SK-N-SH (cell line): ENCODE measurements around the gene PKNOX2. TPM values are rescaled to one million over a fixed set of nuclear protein-coding genes. Genes with fewer than 3 reads are reported as not detected.

Experiments used
- CTCF ChIA-PET: fragments of 300-600, 350-600 bp; formaldehyde crosslinking; extraction: SDS; loops from one replicate; lab custom pipeline; 2021; lab: Yijun Ruan, JAX
- POLR2A ChIA-PET: fragments of 350-600 bp; sonication (Branson Sonifier 250); formaldehyde crosslinking; extraction: SDS; loops from one replicate; lab custom pipeline; 2020; ENCODE audit warnings: antibody characterized with exemption, inconsistent platforms; lab: Yijun Ruan, JAX
- DNase-seq: peaks from one replicate; pipeline ENCODE4 v3.0.0; 2012
- H2AFZ ChIP-seq: fragments of 200-600 bp; sonication (generic); 2 replicates; pipeline ENCODE4 v1.8.1; 2016; ENCODE audit warnings: antibody characterized with exemption, mild to moderate bottlenecking, low read depth
- H3F3A ChIP-seq: fragments of 200-600 bp; sonication (generic); replicated peaks from 2 replicates; pipeline ENCODE3; 2016; ENCODE audit warnings: antibody characterized with exemption, mild to moderate bottlenecking; ENCODE audit not compliant: insufficient read depth
- H3K27ac ChIP-seq, 2 experiments: fragments of 200-500 bp in 1 of 2; fragments of 200-600 bp in 1 of 2; sonication (Bioruptor generic) in 1 of 2; sonication (generic), shearing (Covaris generic) in 1 of 2; 2 replicates each; pipeline versions ENCODE4 v1.5.1 to v1.6.1; 2014 to 2016; ENCODE audit warnings: low read depth in 2 of 2, inconsistent platforms in 1 of 2, low read length in 1 of 2, mild to moderate bottlenecking in 1 of 2, mixed read lengths in 1 of 2
- H3K27me3 ChIP-seq: fragments of 200-600 bp; sonication (generic), shearing (Covaris generic); 2 replicates; pipeline ENCODE4 v1.6.1; 2016; ENCODE audit warnings: mixed run types; ENCODE audit not compliant: insufficient read depth
- H3K36me3 ChIP-seq, 2 experiments: fragments of 200-500 bp in 1 of 2; fragments of 200-600 bp in 1 of 2; sonication (Bioruptor generic) in 1 of 2; sonication (generic) in 1 of 2; replicated peaks in 1 of 2; 2 replicates each; pipeline versions ENCODE3 to v1.5.1; 2014 to 2016; ENCODE audit warnings: low read length in 1 of 2, mild to moderate bottlenecking in 1 of 2; ENCODE audit not compliant: insufficient read depth in 2 of 2, control insufficient read depth in 1 of 2
- H3K4me1 ChIP-seq, 2 experiments: fragments of 200-500 bp in 1 of 2; fragments of 200-600 bp in 1 of 2; sonication (Bioruptor generic) in 1 of 2; sonication (generic), shearing (Covaris generic) in 1 of 2; 2 replicates each; pipeline versions ENCODE4 v1.5.1 to v1.6.1; 2014 to 2016; ENCODE audit warnings: low read depth in 1 of 2, low read length in 1 of 2, mixed run types in 1 of 2; ENCODE audit not compliant: insufficient read depth in 2 of 2, control insufficient read depth in 1 of 2
- H3K4me2 ChIP-seq: fragments of 200-600 bp; sonication (generic), shearing (Covaris generic); 2 replicates; pipeline ENCODE4 v1.6.1; 2017; ENCODE audit warnings: mixed run types
- H3K4me3 ChIP-seq, 2 experiments: fragments of 200-500 bp in 1 of 2; fragments of 200-600 bp in 1 of 2; sonication (Bioruptor generic) in 1 of 2; sonication (generic), shearing (Covaris generic) in 1 of 2; 2 replicates each; pipeline versions ENCODE4 v1.5.1 to v1.8.1; 2014 to 2016; ENCODE audit warnings: low read depth in 2 of 2, inconsistent platforms in 1 of 2, low read length in 1 of 2, mild to moderate bottlenecking in 1 of 2, mixed read lengths in 1 of 2, moderate library complexity in 1 of 2
- H3K79me2 ChIP-seq: fragments of 200-600 bp; sonication (generic); 2 replicates; pipeline ENCODE4 v1.8.1; 2017; ENCODE audit warnings: mild to moderate bottlenecking; ENCODE audit not compliant: insufficient read depth
- H3K9ac ChIP-seq: fragments of 200-600 bp; sonication (generic); 2 replicates; pipeline ENCODE4 v1.6.1; 2017; ENCODE audit warnings: mixed run types
- H3K9me2 ChIP-seq: fragments of 200-600 bp; sonication (generic); 2 replicates; pipeline ENCODE4 v1.6.1; 2017; ENCODE audit warnings: mixed run types
- H3K9me3 ChIP-seq: fragments of 200-600 bp; sonication (generic); 2 replicates; pipeline ENCODE4 v1.6.1; 2017; ENCODE audit warnings: mixed run types, mild to moderate bottlenecking, moderate library complexity
- H4K20me1 ChIP-seq: fragments of 200-600 bp; sonication (generic); 2 replicates; pipeline ENCODE4 v1.6.1; 2017; ENCODE audit warnings: mild to moderate bottlenecking, mixed run types; ENCODE audit not compliant: insufficient read depth
- ELF1 ChIP-seq: IDR thresholded peaks from 2 replicates; pipeline ENCODE4 v1.4.0; 2012
- EP300 ChIP-seq, 2 experiments: IDR thresholded peaks; 2 replicates each; pipeline versions ENCODE4 v1.4.0 to v1.6.1; 2012; ENCODE audit warnings: borderline replicate concordance in 1 of 2, low read depth in 1 of 2, low read length in 1 of 2
- EZH2phosphoT487 ChIP-seq: fragments of 200-600 bp; sonication (generic); IDR thresholded peaks from 2 replicates; pipeline ENCODE4 v1.6.1; 2017; ENCODE audit warnings: low read depth, mixed run types, mild to moderate bottlenecking, antibody characterized with exemption, moderate library complexity, borderline replicate concordance
- FOSL2 ChIP-seq: IDR thresholded peaks from 2 replicates; pipeline ENCODE4 v1.4.0; 2012; ENCODE audit warnings: low read depth, mild to moderate bottlenecking, moderate library complexity, borderline replicate concordance
- FOXJ3 ChIP-seq: sonication (generic); formaldehyde crosslinking; IDR thresholded peaks from 2 replicates; pipeline ENCODE4 v1.5.1; 2020; ENCODE audit warnings: mild to moderate bottlenecking, missing genetic modification reagents
- GATA2 ChIP-seq: sonication (generic); formaldehyde crosslinking; IDR thresholded peaks from 2 replicates; pipeline ENCODE4 v1.5.0; 2020; ENCODE audit warnings: mild to moderate bottlenecking, missing genetic modification reagents
- PBX3 ChIP-seq: IDR thresholded peaks from 2 replicates; pipeline ENCODE4; 2012
- RAD21 ChIP-seq: IDR thresholded peaks from 2 replicates; pipeline ENCODE4 v1.6.1; 2012; ENCODE audit warnings: mild to moderate bottlenecking, low read length
- SIN3A ChIP-seq: IDR thresholded peaks from 2 replicates; pipeline ENCODE4 v1.6.1; 2012; ENCODE audit warnings: low read depth, mild to moderate bottlenecking, low read length, moderate library complexity, borderline replicate concordance
- TEAD4 ChIP-seq: IDR thresholded peaks from 2 replicates; pipeline ENCODE4 v1.4.0; 2012; ENCODE audit warnings: mild to moderate bottlenecking, borderline replicate concordance; ENCODE audit not compliant: insufficient read depth
- ZBTB33 ChIP-seq: IDR thresholded peaks from 2 replicates; pipeline ENCODE4 v1.4.0; 2012; ENCODE audit warnings: low read depth, borderline replicate concordance
- WGBS: methylation state at CpG from one replicate; pipeline ENCODE4 v1.1.6; 2017; ENCODE audit warnings: low lambda C conversion rate; 5-methylcytosine and 5-hydroxymethylcytosine counted together
- polyA plus RNA-seq, 3 experiments: library from polyadenylated mRNA; depleted of rRNA; stranded (reverse); fragments of >200 nt; gene quantifications; 2 replicates each; pipeline ENCODE4 v1.2.3, GENCODE V29; 2012
- TF ChIP-seq, protein P1 (sequence below): fragments of 200-600 bp; sonication (generic); IDR thresholded peaks from 2 replicates; pipeline ENCODE4 v1.6.1; 2017; ENCODE audit warnings: antibody characterized with exemption, mild to moderate bottlenecking, moderate library complexity
- TF ChIP-seq, protein P2 (sequence below): fragments of 150-350 bp; IDR thresholded peaks from 2 replicates; pipeline ENCODE4 v1.6.1; 2017; ENCODE audit warnings: antibody characterized with exemption, low read length, low read depth, borderline replicate concordance
- TF ChIP-seq, protein P3 (sequence below): IDR thresholded peaks from 2 replicates; pipeline ENCODE4 v1.4.0; 2012; ENCODE audit warnings: low read depth

Gene PKNOX2
- polyA plus RNA-seq, 1 of the 3 experiments (the other 2 are of a cell fraction): 0.02 TPM

DNA sequence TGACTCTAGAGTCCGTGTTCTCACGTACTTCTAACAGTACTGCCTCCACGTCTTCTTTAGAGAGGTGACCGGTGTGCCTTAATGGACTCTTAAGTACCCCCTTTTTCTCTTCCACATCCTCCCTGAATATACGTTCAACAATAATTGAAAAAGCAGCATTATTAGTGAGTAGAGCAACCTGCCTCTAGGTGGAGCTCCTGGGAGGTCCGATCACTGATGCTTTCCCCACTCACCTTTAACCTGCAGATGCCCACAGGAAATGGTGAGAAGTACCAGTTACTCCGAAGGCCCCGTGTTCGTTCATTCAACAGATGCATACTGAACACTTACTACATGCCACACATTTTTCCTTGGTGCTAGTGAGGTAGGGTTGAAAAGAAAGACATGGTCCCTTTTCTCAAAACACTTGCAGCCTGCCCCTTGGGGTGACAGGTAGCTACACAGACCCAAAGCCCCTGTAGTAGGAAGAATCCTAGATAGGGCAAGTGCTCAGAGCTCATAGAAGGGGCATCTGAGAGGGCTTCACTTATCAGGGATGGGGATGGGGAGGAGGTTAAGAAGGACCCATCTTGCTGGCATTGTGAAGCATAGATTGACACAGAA lies 258.8 kb downstream of the PKNOX2 start (continued):
- no peak for TF ChIP-seq EP300 (IDR thresholded peaks at IDR 0.05; ENCODE audit: borderline replicate concordance in 1 of 2, low read depth in 1 of 2, low read length in 1 of 2)
- TF ChIP-seq, protein P1, sequence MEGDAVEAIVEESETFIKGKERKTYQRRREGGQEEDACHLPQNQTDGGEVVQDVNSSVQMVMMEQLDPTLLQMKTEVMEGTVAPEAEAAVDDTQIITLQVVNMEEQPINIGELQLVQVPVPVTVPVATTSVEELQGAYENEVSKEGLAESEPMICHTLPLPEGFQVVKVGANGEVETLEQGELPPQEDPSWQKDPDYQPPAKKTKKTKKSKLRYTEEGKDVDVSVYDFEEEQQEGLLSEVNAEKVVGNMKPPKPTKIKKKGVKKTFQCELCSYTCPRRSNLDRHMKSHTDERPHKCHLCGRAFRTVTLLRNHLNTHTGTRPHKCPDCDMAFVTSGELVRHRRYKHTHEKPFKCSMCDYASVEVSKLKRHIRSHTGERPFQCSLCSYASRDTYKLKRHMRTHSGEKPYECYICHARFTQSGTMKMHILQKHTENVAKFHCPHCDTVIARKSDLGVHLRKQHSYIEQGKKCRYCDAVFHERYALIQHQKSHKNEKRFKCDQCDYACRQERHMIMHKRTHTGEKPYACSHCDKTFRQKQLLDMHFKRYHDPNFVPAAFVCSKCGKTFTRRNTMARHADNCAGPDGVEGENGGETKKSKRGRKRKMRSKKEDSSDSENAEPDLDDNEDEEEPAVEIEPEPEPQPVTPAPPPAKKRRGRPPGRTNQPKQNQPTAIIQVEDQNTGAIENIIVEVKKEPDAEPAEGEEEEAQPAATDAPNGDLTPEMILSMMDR: peak; percentile 44

- Histone ChIP-seq H3K4me3 (no peak overlapping the region), H4K20me1 (no peaks in the 10 kb centered on the region), H3K27me3 (peaks cover 14% of the 10 kb centered on the region; the same call in 1 of the 2 replicates), H3K4me2 (no peak overlapping the region), H3K9me2 (no peaks in the 10 kb centered on the region), H3K27ac (no peak overlapping the region), H3K9me3 (no peaks in the 10 kb centered on the region), H3F3A (no peaks in the 10 kb centered on the region), H3K36me3 (no peaks in the 10 kb centered on the region), H3K4me1 (peaks cover 0 to 4% of the 10 kb centered on the region in 2 experiments; a peak in 1 of 4 replicates), H3K79me2 (no peaks in the 10 kb centered on the region), H2AFZ (no peak overlapping the region), H3K9ac (no peak overlapping the region)
- ChIA-PET POLR2A (no interaction called here), CTCF (interaction anchor here (1.2 kb wide), 1 partner anchor 20 kb away, joined by 3 read pairs; no protein-coding TSS in a partner anchor)
- no peak for DNase-seq
- TF ChIP-seq, protein P2, sequence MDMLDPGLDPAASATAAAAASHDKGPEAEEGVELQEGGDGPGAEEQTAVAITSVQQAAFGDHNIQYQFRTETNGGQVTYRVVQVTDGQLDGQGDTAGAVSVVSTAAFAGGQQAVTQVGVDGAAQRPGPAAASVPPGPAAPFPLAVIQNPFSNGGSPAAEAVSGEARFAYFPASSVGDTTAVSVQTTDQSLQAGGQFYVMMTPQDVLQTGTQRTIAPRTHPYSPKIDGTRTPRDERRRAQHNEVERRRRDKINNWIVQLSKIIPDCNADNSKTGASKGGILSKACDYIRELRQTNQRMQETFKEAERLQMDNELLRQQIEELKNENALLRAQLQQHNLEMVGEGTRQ: no peak
- TF ChIP-seq FOSL2 (no peak), SIN3A (no peak), RAD21 (no peak), ELF1 (no peak), ZBTB33 (no peak), EZH2phosphoT487 (no peak), FOXJ3 (CRISPR knock-in tag) (no peak), TEAD4 (no peak), PBX3 (no peak), GATA2 (CRISPR knock-in tag) (no peak)
- TF ChIP-seq, protein P3, sequence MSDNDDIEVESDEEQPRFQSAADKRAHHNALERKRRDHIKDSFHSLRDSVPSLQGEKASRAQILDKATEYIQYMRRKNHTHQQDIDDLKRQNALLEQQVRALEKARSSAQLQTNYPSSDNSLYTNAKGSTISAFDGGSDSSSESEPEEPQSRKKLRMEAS: no peak
- TF ChIP-seq, protein P1: no peak
- TF ChIP-seq, all 33 proteins: peak for 0
- WGBS: 50% methylated on average over 5 of the region's 9 CpGs
These were observed 261.1 kb downstream of the PKNOX2 start for GRCh38 chr11:125425601-125426000.
